HCT116 (cell line): ENCODE data around the gene MAP2K3.

ENCODE experiments used
- CTCF ChIP-seq, 3 experiments: fragments of 200-600 bp in 1 of 3; sonication (generic) in 1 of 3; IDR thresholded peaks in 2 of 3; conservative IDR thresholded peaks in 1 of 3; 2 replicates each; pipeline ENCODE4 v1.5.1; 2012 to 2017; ENCODE audit warnings: low read depth in 2 of 3, low read length in 2 of 3, antibody characterized with exemption in 1 of 3, borderline replicate concordance in 1 of 3, control low read depth in 1 of 3, mild to moderate bottlenecking in 1 of 3, mixed read lengths in 1 of 3, mixed run types in 1 of 3, moderate library complexity in 1 of 3; ENCODE audit not compliant: insufficient read depth in 1 of 3
- ELF1 ChIP-seq: IDR thresholded peaks from 2 replicates; pipeline ENCODE4 v1.6.1; 2012; ENCODE audit warnings: low read depth, borderline replicate concordance
- MAX ChIP-seq: IDR thresholded peaks from 2 replicates; pipeline ENCODE4 v1.6.1; 2012
- POLR2A ChIP-seq: IDR thresholded peaks from 2 replicates; pipeline ENCODE4 v1.7.0; 2011; ENCODE audit warnings: borderline replicate concordance; ENCODE audit not compliant: insufficient read depth, insufficient read length; ENCODE audit errors: extremely low read depth
- POLR2AphosphoS5 ChIP-seq: IDR thresholded peaks from 2 replicates; pipeline ENCODE4 v1.6.1; 2011; ENCODE audit warnings: mild to moderate bottlenecking, low read depth, low read length, moderate library complexity
- SIN3A ChIP-seq: IDR thresholded peaks from 2 replicates; pipeline ENCODE4 v1.6.1; 2012; ENCODE audit warnings: low read depth
- ZNF274 ChIP-seq: fragments of 200-500 bp; sonication (Bioruptor generic); IDR thresholded peaks from 2 replicates; pipeline ENCODE4 v1.6.1; 2014; ENCODE audit warnings: mild to moderate bottlenecking, low read depth, low read length, inconsistent platforms
- TF ChIP-seq, protein P1 (sequence below): IDR thresholded peaks from 2 replicates; pipeline ENCODE4 v1.6.1; 2012; ENCODE audit warnings: low read depth

DNA sequence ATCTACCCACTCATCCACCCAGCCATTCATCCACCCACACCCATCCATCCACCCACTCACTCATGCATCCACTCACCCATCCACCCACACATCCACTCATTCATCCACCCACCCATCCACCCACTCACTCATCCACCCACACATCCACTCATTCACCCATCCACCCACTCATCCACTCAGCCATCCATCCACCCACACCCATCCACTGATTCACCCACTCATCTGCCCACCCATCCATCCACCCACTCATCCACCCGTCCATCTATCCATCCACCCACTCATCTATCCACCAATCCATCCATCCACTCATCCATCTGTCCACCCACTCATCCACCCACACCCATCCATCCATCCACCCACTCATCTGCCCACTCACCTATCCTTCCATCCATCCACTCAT is 48.6 kb upstream of the MAP2K3 start:
- no peak for TF ChIP-seq ZNF274
- TF ChIP-seq POLR2AphosphoS5: no peak
- TF ChIP-seq CTCF (IDR thresholded peaks at IDR 0.05 in 2 of 3, conservative IDR thresholded peaks at IDR 0.05 in 1 of 3; ENCODE audit: borderline replicate concordance in 1 of 3, insufficient read depth in 1 of 3, low read depth in 2 of 3, low read length in 2 of 3): no peak
- TF ChIP-seq, protein P1, sequence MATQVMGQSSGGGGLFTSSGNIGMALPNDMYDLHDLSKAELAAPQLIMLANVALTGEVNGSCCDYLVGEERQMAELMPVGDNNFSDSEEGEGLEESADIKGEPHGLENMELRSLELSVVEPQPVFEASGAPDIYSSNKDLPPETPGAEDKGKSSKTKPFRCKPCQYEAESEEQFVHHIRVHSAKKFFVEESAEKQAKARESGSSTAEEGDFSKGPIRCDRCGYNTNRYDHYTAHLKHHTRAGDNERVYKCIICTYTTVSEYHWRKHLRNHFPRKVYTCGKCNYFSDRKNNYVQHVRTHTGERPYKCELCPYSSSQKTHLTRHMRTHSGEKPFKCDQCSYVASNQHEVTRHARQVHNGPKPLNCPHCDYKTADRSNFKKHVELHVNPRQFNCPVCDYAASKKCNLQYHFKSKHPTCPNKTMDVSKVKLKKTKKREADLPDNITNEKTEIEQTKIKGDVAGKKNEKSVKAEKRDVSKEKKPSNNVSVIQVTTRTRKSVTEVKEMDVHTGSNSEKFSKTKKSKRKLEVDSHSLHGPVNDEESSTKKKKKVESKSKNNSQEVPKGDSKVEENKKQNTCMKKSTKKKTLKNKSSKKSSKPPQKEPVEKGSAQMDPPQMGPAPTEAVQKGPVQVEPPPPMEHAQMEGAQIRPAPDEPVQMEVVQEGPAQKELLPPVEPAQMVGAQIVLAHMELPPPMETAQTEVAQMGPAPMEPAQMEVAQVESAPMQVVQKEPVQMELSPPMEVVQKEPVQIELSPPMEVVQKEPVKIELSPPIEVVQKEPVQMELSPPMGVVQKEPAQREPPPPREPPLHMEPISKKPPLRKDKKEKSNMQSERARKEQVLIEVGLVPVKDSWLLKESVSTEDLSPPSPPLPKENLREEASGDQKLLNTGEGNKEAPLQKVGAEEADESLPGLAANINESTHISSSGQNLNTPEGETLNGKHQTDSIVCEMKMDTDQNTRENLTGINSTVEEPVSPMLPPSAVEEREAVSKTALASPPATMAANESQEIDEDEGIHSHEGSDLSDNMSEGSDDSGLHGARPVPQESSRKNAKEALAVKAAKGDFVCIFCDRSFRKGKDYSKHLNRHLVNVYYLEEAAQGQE: no peak
- TF ChIP-seq POLR2A: no peak
- no peak for TF ChIP-seq MAX
- no peak for TF ChIP-seq SIN3A
- no peak for TF ChIP-seq ELF1
